Endothelial cell of umbilical vein (primary cell): ENCODE data around the gene ANKRD39. TPM values are rescaled to one million over a fixed set of nuclear protein-coding genes. Genes with fewer than 3 reads are reported as not detected.

ENCODE experiments used
- BruUV-seq: library from RNA; stranded (reverse); fragments of 400-500 nt; replicated peaks from 2 replicates; lab custom pipeline; 2021; lab: Mats Ljungman, UMichigan
- CTCF ChIA-PET: fragments of 300-600, 350-600 bp; sonication (Branson Sonifier 250); formaldehyde crosslinking; loops from one replicate; lab custom pipeline; 2021; ENCODE audit warnings: antibody characterized with exemption, inconsistent platforms; lab: Charles Lee
- POLR2A ChIA-PET: fragments of 300-600, 350-600 bp; sonication (Branson Sonifier 250); formaldehyde crosslinking; loops from one replicate; lab custom pipeline; 2021; ENCODE audit warnings: antibody characterized with exemption, inconsistent platforms; lab: Charles Lee
- DNase-seq: peaks from one replicate; pipeline ENCODE4 v3.0.0-alpha.2; 2011; ENCODE audit warnings: low read depth, low spot score
- FAIRE-seq: peaks from 2 replicates; lab custom pipeline; 2011; peaks lifted over from hg19 to GRCh38; lab: Jason Lieb, UNC
- H2AFZ ChIP-seq: 2 replicates; pipeline ENCODE4 v1.6.0; 2012; ENCODE audit warnings: low read depth, low read length, control low read depth, inconsistent platforms
- H3K27ac ChIP-seq: 2 replicates; pipeline ENCODE4 v1.5.1; 2011; ENCODE audit warnings: low read depth, mild to moderate bottlenecking, control low read depth, low read length, moderate library complexity; ENCODE audit not compliant: insufficient read depth
- H3K27me3 ChIP-seq, 2 experiments: 2 replicates each; pipeline versions ENCODE4 v1.6.0 to v1.6.1; 2011; ENCODE audit warnings: low read length in 2 of 2, mixed read lengths in 1 of 2; ENCODE audit not compliant: control insufficient read depth in 2 of 2, insufficient read depth in 2 of 2
- H3K36me3 ChIP-seq, 2 experiments: 2 replicates in 1 of 2; 3 replicates in 1 of 2; pipeline ENCODE4 v1.5.1; 2011; ENCODE audit warnings: low read length in 2 of 2, mild to moderate bottlenecking in 1 of 2, moderate library complexity in 1 of 2; ENCODE audit not compliant: control insufficient read depth in 2 of 2, insufficient read depth in 2 of 2; ENCODE audit errors: extremely low read depth in 1 of 2
- H3K4me1 ChIP-seq: 3 replicates; pipeline ENCODE4 v1.5.1; 2011; ENCODE audit warnings: mild to moderate bottlenecking, low read length; ENCODE audit not compliant: control insufficient read depth, insufficient read depth; ENCODE audit errors: extremely low read depth
- H3K4me2 ChIP-seq: 2 replicates; pipeline ENCODE4 v1.6.1; 2011; ENCODE audit warnings: low read length, control low read depth, mixed read lengths; ENCODE audit not compliant: insufficient read depth
- H3K4me3 ChIP-seq, 3 experiments: fragments of 200-600 bp in 1 of 3; sonication (generic), shearing (Covaris generic) in 1 of 3; replicated peaks in 1 of 3; 2 replicates each; pipeline ENCODE4 v1.5.1; 2011 to 2016; ENCODE audit warnings: control low read depth in 3 of 3, low read length in 3 of 3, mild to moderate bottlenecking in 2 of 3, inconsistent platforms in 1 of 3, low read depth in 1 of 3, moderate library complexity in 1 of 3; ENCODE audit not compliant: insufficient read depth in 1 of 3
- H3K79me2 ChIP-seq: 2 replicates; pipeline ENCODE4 v1.6.0; 2012; ENCODE audit warnings: low read length, inconsistent platforms; ENCODE audit not compliant: control insufficient read depth, insufficient read depth
- H3K9ac ChIP-seq: replicated peaks from 2 replicates; pipeline ENCODE3; 2011; ENCODE audit warnings: low read length, control low read depth; ENCODE audit not compliant: insufficient read depth; ENCODE audit errors: extremely low read depth
- H3K9me1 ChIP-seq: replicated peaks from 3 replicates; pipeline ENCODE4 v1.6.0; 2011; ENCODE audit warnings: mild to moderate bottlenecking, low read length; ENCODE audit not compliant: control insufficient read depth, insufficient read depth; ENCODE audit errors: extremely low read depth
- H3K9me3 ChIP-seq: replicated peaks from 2 replicates; pipeline ENCODE4 v1.5.1; 2012; ENCODE audit warnings: low read length, inconsistent platforms; ENCODE audit not compliant: control insufficient read depth, insufficient read depth
- H4K20me1 ChIP-seq: replicated peaks from 2 replicates; pipeline ENCODE3; 2011; ENCODE audit warnings: mild to moderate bottlenecking, low read length; ENCODE audit not compliant: control insufficient read depth, insufficient read depth; ENCODE audit errors: extremely low read depth
- EZH2 ChIP-seq: IDR thresholded peaks from 2 replicates; pipeline ENCODE4 v1.6.1; 2012; ENCODE audit warnings: borderline replicate concordance, low read depth, mild to moderate bottlenecking, moderate library complexity, low read length, inconsistent platforms; ENCODE audit not compliant: severe bottlenecking
- FOS ChIP-seq: IDR thresholded peaks from 2 replicates; pipeline ENCODE4 v1.6.1; 2011; ENCODE audit warnings: mild to moderate bottlenecking, low read length, moderate library complexity, borderline replicate concordance; ENCODE audit not compliant: insufficient read depth
- GATA2 ChIP-seq: IDR thresholded peaks from 2 replicates; pipeline ENCODE4 v1.7.0; 2011; ENCODE audit warnings: low read depth, mild to moderate bottlenecking, moderate library complexity, mixed read lengths, low read length; ENCODE audit not compliant: insufficient read length, insufficient read depth
- JUN ChIP-seq: IDR thresholded peaks from 2 replicates; pipeline ENCODE4 v1.6.1; 2011; ENCODE audit warnings: borderline replicate concordance, low read depth; ENCODE audit not compliant: insufficient read length, insufficient read depth
- MAX ChIP-seq: IDR thresholded peaks from 2 replicates; pipeline ENCODE4 v1.6.1; 2011; ENCODE audit not compliant: insufficient read depth, insufficient read length
- MYC ChIP-seq: IDR thresholded peaks from one replicate; pipeline ENCODE4 v1.6.1; 2011; ENCODE audit warnings: mild to moderate bottlenecking, low read depth, low read length
- POLR2AphosphoS5 ChIP-seq: IDR thresholded peaks from 2 replicates; pipeline ENCODE4 v1.6.1; 2012; ENCODE audit warnings: low read depth, mild to moderate bottlenecking, control low read depth, low read length, moderate library complexity; ENCODE audit not compliant: insufficient read depth
- dilution Hi-C: fragments of 300-500 bp; cut with MboI; formaldehyde crosslinking; loops from one replicate; pipeline ENCODE4 v1.15.0; 2019; ENCODE audit warnings: low sequenced_read_pairs; ENCODE audit not compliant: extremely low pct_ligation_motif_present
- intact Hi-C: fragments of 100-400 bp; cut with micrococcal nuclease; formaldehyde crosslinking; loops from one replicate; pipeline ENCODE4 v1.10.0; 2022
- polyA plus RNA-seq, 4 experiments: library from polyadenylated mRNA; depleted of rRNA in 3 of 4; stranded (reverse) in 3 of 4; unstranded in 1 of 4; fragments of >200 nt; gene quantifications; 2 replicates each; pipeline versions ENCODE4 v1.2.1 to v1.2.3, GENCODE V29; 2011 to 2012; ENCODE audit warnings: missing spikeins in 1 of 4
- total RNA-seq: library from RNA; stranded (reverse); gene quantifications from 2 replicates; pipeline ENCODE4 v1.2.3, GENCODE V29; 2021
- TF ChIP-seq, protein P1 (sequence below), 2 donors: IDR thresholded peaks; 1 replicate in 1 of 2; 2 replicates in 1 of 2; pipeline ENCODE4 v1.5.1; 2011; ENCODE audit warnings: low read length in 2 of 2, mild to moderate bottlenecking in 2 of 2, moderate library complexity in 2 of 2, control low read depth in 1 of 2, inconsistent platforms in 1 of 2, low read depth in 1 of 2; ENCODE audit not compliant: insufficient read depth in 1 of 2; ENCODE audit errors: extremely low read depth in 1 of 2

Gene ANKRD39
- total and polyA plus RNA-seq, 2 donors (not counting 3 experiments of a cell fraction or from before 2014, with no cell fraction given): 14.7 to 17.9 TPM

DNA sequence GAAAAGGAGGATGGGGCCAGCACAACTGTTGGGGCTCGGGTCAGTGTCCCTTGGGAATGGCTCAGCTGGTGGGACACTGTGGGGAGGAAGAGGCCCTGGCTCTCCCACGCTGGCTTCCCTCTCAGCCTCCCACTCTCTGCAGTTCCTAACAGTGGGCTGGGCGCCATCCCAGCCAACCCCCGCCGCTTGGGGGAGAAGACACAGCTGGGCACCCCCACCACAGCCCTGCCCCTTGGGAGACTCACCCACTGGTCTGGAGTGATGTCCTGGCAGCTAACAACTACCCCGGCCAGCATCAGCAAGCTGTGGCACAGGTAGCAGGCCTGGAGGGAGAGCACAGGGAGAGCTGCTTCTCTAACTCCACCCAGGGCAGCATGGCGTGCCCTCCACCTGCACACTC is 20.4 kb upstream of the ANKRD39 start:
- FAIRE-seq (no peak), DNase-seq (no peak)
- Histone ChIP-seq H3K36me3 (no peaks in the 10 kb centered on the region), H3K9ac (no peak overlapping the region), H3K4me2 (no peak overlapping the region), H3K27me3 (peaks cover 0 to 2% of the 10 kb centered on the region in 2 experiments), H3K4me3 (no peak overlapping the region), H3K27ac (no peak overlapping the region), H4K20me1 (no peaks in the 10 kb centered on the region), H3K9me3 (no peaks in the 10 kb centered on the region), H3K79me2 (no peaks in the 10 kb centered on the region), H3K4me1 (no peaks in the 10 kb centered on the region), H2AFZ (no peak overlapping the region), H3K9me1 (no peaks in the 10 kb centered on the region)
- intact Hi-C loops (no loop called here), dilution Hi-C loops (no loop called here)
- ChIA-PET CTCF (no interaction called here), POLR2A (no interaction called here)
- TF ChIP-seq MYC (no peak), JUN (no peak), GATA2 (no peak), EZH2 (no peak), POLR2AphosphoS5 (no peak), MAX (no peak), FOS (no peak)
- TF ChIP-seq, protein P1, sequence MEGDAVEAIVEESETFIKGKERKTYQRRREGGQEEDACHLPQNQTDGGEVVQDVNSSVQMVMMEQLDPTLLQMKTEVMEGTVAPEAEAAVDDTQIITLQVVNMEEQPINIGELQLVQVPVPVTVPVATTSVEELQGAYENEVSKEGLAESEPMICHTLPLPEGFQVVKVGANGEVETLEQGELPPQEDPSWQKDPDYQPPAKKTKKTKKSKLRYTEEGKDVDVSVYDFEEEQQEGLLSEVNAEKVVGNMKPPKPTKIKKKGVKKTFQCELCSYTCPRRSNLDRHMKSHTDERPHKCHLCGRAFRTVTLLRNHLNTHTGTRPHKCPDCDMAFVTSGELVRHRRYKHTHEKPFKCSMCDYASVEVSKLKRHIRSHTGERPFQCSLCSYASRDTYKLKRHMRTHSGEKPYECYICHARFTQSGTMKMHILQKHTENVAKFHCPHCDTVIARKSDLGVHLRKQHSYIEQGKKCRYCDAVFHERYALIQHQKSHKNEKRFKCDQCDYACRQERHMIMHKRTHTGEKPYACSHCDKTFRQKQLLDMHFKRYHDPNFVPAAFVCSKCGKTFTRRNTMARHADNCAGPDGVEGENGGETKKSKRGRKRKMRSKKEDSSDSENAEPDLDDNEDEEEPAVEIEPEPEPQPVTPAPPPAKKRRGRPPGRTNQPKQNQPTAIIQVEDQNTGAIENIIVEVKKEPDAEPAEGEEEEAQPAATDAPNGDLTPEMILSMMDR (IDR thresholded peaks at IDR 0.05; ENCODE audit: extremely low read depth in 1 of 2, insufficient read depth in 1 of 2, low read depth in 1 of 2, low read length in 2 of 2): no peak
- no TSS peak for BruUV-seq
